ENCODE results near the gene COL21A1. TPM values are rescaled to one million over a fixed set of nuclear protein-coding genes. Genes with fewer than 3 reads are reported as not detected.

COL21A1 gene
- polyA plus RNA-seq, 2 of the 4 experiments (the other 2 are of a cell fraction), result 1.4 to 3.3 TPM

GRCh38 chr6:56024931-56025330, 222.4 kb downstream of the COL21A1 start:
- no peak overlapping the region for H3K27ac ChIP-seq
- FAIRE-seq (no peak), DNase-seq (ENCODE audit: low read depth in 1 of 2, low spot score in 1 of 2) (no peak), ATAC-seq (no peak)
- peak overlapping the region; percentile 12; the same call in 1 of the 3 replicates for H3K4me2 ChIP-seq
- POLR2A ChIA-PET, result no interaction called here
- H3K9me3 ChIP-seq, result no peaks in the 10 kb centered on the region
- WGBS (ENCODE audit: missing lambda C conversion rate), result 80% methylated on average over 5 of the region's 5 CpGs
- no peaks in the 10 kb centered on the region for H3K4me1 ChIP-seq
- H3K4me3 ChIP-seq, result no peak overlapping the region
- CTCF ChIA-PET, result no interaction called here
- TF ChIP-seq MAFK (IDR thresholded peaks at IDR 0.05; ENCODE audit: partially characterized antibody), result no peak
- no peak for TF ChIP-seq ZFP36 (IDR thresholded peaks at IDR 0.05; ENCODE audit: borderline replicate concordance, partially characterized antibody)
- no peak for TF ChIP-seq CEBPB (IDR thresholded peaks at IDR 0.05)
- no peak for TF ChIP-seq JUN (IDR thresholded peaks at IDR 0.05)
- no peak for TF ChIP-seq HOXA7 (CRISPR knock-in tag; IDR thresholded peaks at IDR 0.05)
- TF ChIP-seq, protein P1, sequence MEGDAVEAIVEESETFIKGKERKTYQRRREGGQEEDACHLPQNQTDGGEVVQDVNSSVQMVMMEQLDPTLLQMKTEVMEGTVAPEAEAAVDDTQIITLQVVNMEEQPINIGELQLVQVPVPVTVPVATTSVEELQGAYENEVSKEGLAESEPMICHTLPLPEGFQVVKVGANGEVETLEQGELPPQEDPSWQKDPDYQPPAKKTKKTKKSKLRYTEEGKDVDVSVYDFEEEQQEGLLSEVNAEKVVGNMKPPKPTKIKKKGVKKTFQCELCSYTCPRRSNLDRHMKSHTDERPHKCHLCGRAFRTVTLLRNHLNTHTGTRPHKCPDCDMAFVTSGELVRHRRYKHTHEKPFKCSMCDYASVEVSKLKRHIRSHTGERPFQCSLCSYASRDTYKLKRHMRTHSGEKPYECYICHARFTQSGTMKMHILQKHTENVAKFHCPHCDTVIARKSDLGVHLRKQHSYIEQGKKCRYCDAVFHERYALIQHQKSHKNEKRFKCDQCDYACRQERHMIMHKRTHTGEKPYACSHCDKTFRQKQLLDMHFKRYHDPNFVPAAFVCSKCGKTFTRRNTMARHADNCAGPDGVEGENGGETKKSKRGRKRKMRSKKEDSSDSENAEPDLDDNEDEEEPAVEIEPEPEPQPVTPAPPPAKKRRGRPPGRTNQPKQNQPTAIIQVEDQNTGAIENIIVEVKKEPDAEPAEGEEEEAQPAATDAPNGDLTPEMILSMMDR (IDR thresholded peaks at IDR 0.05), result no peak
- TF ChIP-seq CBX2 (IDR thresholded peaks at IDR 0.05; ENCODE audit: borderline replicate concordance, low read depth), result no peak
- no peak for TF ChIP-seq HOXB13 (CRISPR knock-in tag; IDR thresholded peaks at IDR 0.05; ENCODE audit: low read depth)
- TF ChIP-seq FOSB (CRISPR knock-in tag; IDR thresholded peaks at IDR 0.05), result no peak
- no peak for TF ChIP-seq MAZ (IDR thresholded peaks at IDR 0.05; ENCODE audit: borderline replicate concordance, low read depth, low read length)
- no peak for TF ChIP-seq POLR2AphosphoS2 (conservative IDR thresholded peaks at IDR 0.05; ENCODE audit: low read length)
- no peak for TF ChIP-seq JUNB (IDR thresholded peaks at IDR 0.05)
- TF ChIP-seq FOSL2 (IDR thresholded peaks at IDR 0.05), result no peak
- no peak for TF ChIP-seq FOSL2 (CRISPR knock-in tag; IDR thresholded peaks at IDR 0.05)
- TF ChIP-seq, protein P2, sequence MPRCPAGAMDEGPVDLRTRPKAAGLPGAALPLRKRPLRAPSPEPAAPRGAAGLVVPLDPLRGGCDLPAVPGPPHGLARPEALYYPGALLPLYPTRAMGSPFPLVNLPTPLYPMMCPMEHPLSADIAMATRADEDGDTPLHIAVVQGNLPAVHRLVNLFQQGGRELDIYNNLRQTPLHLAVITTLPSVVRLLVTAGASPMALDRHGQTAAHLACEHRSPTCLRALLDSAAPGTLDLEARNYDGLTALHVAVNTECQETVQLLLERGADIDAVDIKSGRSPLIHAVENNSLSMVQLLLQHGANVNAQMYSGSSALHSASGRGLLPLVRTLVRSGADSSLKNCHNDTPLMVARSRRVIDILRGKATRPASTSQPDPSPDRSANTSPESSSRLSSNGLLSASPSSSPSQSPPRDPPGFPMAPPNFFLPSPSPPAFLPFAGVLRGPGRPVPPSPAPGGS (IDR thresholded peaks at IDR 0.05), result no peak
- TF ChIP-seq CBX8 (IDR thresholded peaks at IDR 0.05), result no peak
- no peak for TF ChIP-seq ZC3H11A (IDR thresholded peaks at IDR 0.05)
- no peak for TF ChIP-seq FOXS1 (CRISPR knock-in tag; IDR thresholded peaks at IDR 0.05)
- no peak for TF ChIP-seq EHF (CRISPR knock-in tag; IDR thresholded peaks at IDR 0.05)

DNA sequence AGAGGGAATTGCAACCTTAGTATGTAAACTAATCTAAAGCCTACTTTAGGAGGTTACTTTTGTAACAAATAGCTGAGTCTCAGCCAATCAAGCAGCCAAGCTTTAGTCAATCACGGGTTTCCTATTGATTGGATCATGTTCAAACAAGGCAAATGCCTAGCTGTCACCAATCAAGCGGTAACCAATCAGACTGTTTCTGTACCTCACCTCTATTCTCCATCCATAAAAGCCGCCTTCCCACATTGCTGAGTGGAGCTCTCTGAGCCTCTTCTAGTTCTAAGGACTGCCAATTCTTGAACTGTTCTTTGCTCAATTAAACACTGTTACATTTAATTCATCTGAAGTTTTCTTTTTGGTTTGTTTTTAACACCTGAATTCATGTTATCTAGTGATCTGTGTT, 223.6 kb downstream of the COL21A1 start:
- H3K4me3 ChIP-seq, result no peak overlapping the region
- TF ChIP-seq BHLHE40 (IDR thresholded peaks at IDR 0.05; ENCODE audit: low read depth, low read length), result no peak
- no peak for TF ChIP-seq ATOH8 (CRISPR knock-in tag; IDR thresholded peaks at IDR 0.05; ENCODE audit: low read depth)
- TF ChIP-seq SREBF2 (IDR thresholded peaks at IDR 0.05), result no peak
- TF ChIP-seq HES2 (IDR thresholded peaks at IDR 0.05), result no peak
- no peak for TF ChIP-seq HOXB5 (CRISPR knock-in tag; IDR thresholded peaks at IDR 0.05)
- no peak for TF ChIP-seq RNF2 (IDR thresholded peaks at IDR 0.05; ENCODE audit: borderline replicate concordance, low read depth)
- TF ChIP-seq NR3C1 (IDR thresholded peaks at IDR 0.05), result no peak
- TF ChIP-seq CBX2 (IDR thresholded peaks at IDR 0.05; ENCODE audit: borderline replicate concordance, low read depth), result no peak
- no peak for TF ChIP-seq MAX (IDR thresholded peaks at IDR 0.05)
- no peak for TF ChIP-seq GATA3 (IDR thresholded peaks at IDR 0.05; ENCODE audit: borderline replicate concordance)
- no peak for TF ChIP-seq ZFP36 (IDR thresholded peaks at IDR 0.05; ENCODE audit: borderline replicate concordance, partially characterized antibody)
- TF ChIP-seq, protein P3, sequence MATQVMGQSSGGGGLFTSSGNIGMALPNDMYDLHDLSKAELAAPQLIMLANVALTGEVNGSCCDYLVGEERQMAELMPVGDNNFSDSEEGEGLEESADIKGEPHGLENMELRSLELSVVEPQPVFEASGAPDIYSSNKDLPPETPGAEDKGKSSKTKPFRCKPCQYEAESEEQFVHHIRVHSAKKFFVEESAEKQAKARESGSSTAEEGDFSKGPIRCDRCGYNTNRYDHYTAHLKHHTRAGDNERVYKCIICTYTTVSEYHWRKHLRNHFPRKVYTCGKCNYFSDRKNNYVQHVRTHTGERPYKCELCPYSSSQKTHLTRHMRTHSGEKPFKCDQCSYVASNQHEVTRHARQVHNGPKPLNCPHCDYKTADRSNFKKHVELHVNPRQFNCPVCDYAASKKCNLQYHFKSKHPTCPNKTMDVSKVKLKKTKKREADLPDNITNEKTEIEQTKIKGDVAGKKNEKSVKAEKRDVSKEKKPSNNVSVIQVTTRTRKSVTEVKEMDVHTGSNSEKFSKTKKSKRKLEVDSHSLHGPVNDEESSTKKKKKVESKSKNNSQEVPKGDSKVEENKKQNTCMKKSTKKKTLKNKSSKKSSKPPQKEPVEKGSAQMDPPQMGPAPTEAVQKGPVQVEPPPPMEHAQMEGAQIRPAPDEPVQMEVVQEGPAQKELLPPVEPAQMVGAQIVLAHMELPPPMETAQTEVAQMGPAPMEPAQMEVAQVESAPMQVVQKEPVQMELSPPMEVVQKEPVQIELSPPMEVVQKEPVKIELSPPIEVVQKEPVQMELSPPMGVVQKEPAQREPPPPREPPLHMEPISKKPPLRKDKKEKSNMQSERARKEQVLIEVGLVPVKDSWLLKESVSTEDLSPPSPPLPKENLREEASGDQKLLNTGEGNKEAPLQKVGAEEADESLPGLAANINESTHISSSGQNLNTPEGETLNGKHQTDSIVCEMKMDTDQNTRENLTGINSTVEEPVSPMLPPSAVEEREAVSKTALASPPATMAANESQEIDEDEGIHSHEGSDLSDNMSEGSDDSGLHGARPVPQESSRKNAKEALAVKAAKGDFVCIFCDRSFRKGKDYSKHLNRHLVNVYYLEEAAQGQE (IDR thresholded peaks at IDR 0.05), result no peak
- TF ChIP-seq FOXS1 (CRISPR knock-in tag; IDR thresholded peaks at IDR 0.05), result no peak
- no peak for TF ChIP-seq RAD21 (conservative IDR thresholded peaks at IDR 0.05 in 1 of 2, IDR thresholded peaks at IDR 0.05 in 1 of 2)
- no peaks in the 10 kb centered on the region for H3K9me3 ChIP-seq
- WGBS (ENCODE audit: missing lambda C conversion rate), result 82% methylated on average over 3 of the region's 3 CpGs
- FAIRE-seq (no peak), DNase-seq (ENCODE audit: low read depth in 1 of 2, low spot score in 1 of 2) (no peak), ATAC-seq (no peak)
- H3K27ac ChIP-seq, result no peak overlapping the region
- no peaks in the 10 kb centered on the region for H3K4me1 ChIP-seq
- no peak overlapping the region for H3K4me2 ChIP-seq
- CTCF ChIA-PET, result no interaction called here
- POLR2A ChIA-PET, result no interaction called here
